Fibroblast of lung (primary cell): ENCODE data around the gene NUDT3.

Source experiments
- CTCF ChIP-seq, 2 donors: IDR thresholded peaks in 1 of 2; conservative IDR thresholded peaks in 1 of 2; 1 replicate in 1 of 2; 2 replicates in 1 of 2; pipeline ENCODE4 v1.5.1; 2011 to 2012; ENCODE audit warnings: low read length in 2 of 2, control low read depth in 1 of 2, inconsistent platforms in 1 of 2, low read depth in 1 of 2, mild to moderate bottlenecking in 1 of 2
- EZH2 ChIP-seq: IDR thresholded peaks from 2 replicates; pipeline ENCODE4 v1.5.1; 2012; ENCODE audit warnings: low read length, control low read depth, mild to moderate bottlenecking; ENCODE audit errors: missing control alignments

- TF ChIP-seq CTCF (conservative IDR thresholded peaks at IDR 0.05 in 1 of 2, IDR thresholded peaks at IDR 0.05 in 1 of 2; ENCODE audit: low read depth in 1 of 2, low read length in 2 of 2), result no peak
- no peak for TF ChIP-seq EZH2
Measured at GRCh38 chr6:34324738-34325444, 67.6 kb downstream of the NUDT3 start.
